CD4-positive, alpha-beta T cell treated with Interleukin-15 for 1 hour (primary cell): Measurements from ENCODE around the gene NATD1.
A peak's percentile ranks its signal among the peaks of the same experiment; 100 is the strongest.

ENCODE experiments used
- DNase-seq: peaks from one replicate; pipeline ENCODE4 v3.0.0-alpha.2; 2020

The NATD1 gene

GRCh38 chr17:21289902-21290571 is 36.8 kb upstream of the NATD1 start:
- DNase-seq, result no peak

GRCh38 chr17:21289175-21289901 is 36.1 kb upstream of the NATD1 start:
- DNase-seq, result no peak

GRCh38 chr17:21288571-21289017 is 35.4 kb upstream of the NATD1 start:
- DNase-seq, result no peak

GRCh38 chr17:21287703-21288449 is 34.7 kb upstream of the NATD1 start:
- DNase-seq, result peak; percentile 97

- no peak for DNase-seq
These were observed 33.9 kb upstream of the NATD1 start for GRCh38 chr17:21286909-21287702.

- peak; percentile 75 for DNase-seq
These were observed 33.0 kb upstream of the NATD1 start for GRCh38 chr17:21286066-21286770.

GRCh38 chr17:21285164-21286065 is 32.2 kb upstream of the NATD1 start:
- no peak for DNase-seq

GRCh38 chr17:21284319-21285163 is 31.3 kb upstream of the NATD1 start, which contains the start of gene MAP2K3:
Gene MAP2K3 (plus strand): TSS chr17:21284711. CDS start chr17:21284921, 210 bp downstream.
- DNase-seq, result peak; percentile 98

- no peak for DNase-seq
These were observed 30.5 kb upstream of the NATD1 start for GRCh38 chr17:21283482-21284318.

- DNase-seq, result no peak
These were observed 29.6 kb upstream of the NATD1 start for GRCh38 chr17:21282850-21283249.

GRCh38 chr17:21282231-21282630 is 29.0 kb upstream of the NATD1 start:
- no peak for DNase-seq

- peak; percentile 86 for DNase-seq
These were observed 26.9 kb upstream of the NATD1 start for GRCh38 chr17:21280081-21280518.

- DNase-seq, result no peak
These were observed 26.4 kb upstream of the NATD1 start for GRCh38 chr17:21279582-21279981.

GRCh38 chr17:21279198-21279535 is 26.0 kb upstream of the NATD1 start:
- DNase-seq, result no peak

- peak; percentile 54 for DNase-seq
These were observed 25.4 kb upstream of the NATD1 start for GRCh38 chr17:21278450-21279197.

- no peak for DNase-seq
These were observed 24.1 kb upstream of the NATD1 start for GRCh38 chr17:21277332-21277731.

- no peak for DNase-seq
These were observed 23.0 kb upstream of the NATD1 start for GRCh38 chr17:21276264-21276588.

- peak; percentile 93 for DNase-seq
These were observed 22.5 kb upstream of the NATD1 start for GRCh38 chr17:21275579-21276263.
